GM19240 (cell line): ENCODE data around the gene ZCCHC24.

Source experiments
- DNase-seq: peaks from one replicate; pipeline ENCODE4 v3.0.0; 2011; ENCODE audit warnings: low spot score; ENCODE audit not compliant: insufficient read length

The ZCCHC24 gene

DNA sequence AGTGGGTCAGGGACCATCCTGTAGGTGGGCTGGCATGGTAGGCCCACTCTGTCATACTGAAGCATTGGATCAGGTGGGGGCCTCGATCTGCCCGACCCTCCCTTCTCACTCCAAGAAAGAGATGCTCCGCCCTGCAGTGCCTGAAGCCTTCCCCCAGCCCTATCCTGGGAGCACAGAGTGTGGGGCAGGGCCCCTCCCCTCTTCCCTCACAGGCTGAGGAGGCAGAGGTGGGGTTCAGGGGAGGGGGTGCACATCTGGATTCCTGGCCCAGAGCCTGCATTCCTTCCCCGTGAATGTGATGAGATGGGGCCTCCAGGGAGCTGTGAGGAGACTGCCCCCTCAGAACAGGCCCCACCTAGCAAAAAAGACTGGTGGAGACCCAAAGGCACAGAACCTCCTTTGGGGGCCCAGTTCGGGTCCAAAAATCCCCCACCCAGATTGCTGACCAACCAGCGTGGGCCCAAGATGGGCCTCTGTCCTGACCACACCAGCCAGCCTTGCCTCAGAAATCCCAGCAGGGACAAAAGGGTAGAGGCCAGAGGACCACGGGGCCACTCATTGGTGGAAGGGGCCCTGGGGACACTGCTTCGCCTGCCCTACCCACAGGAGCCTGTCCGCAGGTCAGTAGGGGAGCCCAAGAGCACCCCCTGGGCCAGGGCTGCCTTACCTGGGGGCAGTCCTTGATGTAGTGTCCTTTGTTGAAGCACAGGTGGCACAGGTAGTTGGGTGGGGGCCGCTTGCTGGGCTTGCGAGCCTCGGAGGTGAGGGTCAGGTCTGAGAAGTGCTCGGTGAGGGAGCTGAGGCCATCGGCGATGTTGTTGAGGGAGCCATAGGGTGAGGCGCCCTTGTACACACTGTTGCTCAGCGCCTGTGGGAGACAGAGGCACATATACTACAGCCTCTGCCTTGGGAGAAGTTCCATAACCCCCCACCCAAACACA lies 13.3 kb downstream of the ZCCHC24 start:
- DNase-seq = no peak

DNA sequence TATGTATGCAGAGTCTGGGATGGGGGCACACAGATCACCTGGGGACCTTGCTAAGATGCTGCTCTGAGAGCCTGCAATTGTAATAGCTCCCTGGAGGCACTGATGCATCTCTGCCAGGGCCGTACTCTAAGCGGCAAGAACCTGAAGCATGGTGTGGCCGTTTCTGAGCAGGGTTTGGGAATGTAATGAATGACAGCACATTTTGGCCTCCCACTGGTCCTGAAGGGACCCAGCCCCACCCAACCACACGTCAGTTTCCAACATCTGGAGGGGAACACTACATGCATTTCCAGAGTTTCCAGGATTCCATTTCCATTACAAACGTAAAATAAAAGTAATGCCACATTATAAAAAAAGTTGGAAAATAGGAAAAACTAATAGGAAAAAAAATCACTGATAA lies 14.0 kb downstream of the ZCCHC24 start:
- DNase-seq = no peak

DNA sequence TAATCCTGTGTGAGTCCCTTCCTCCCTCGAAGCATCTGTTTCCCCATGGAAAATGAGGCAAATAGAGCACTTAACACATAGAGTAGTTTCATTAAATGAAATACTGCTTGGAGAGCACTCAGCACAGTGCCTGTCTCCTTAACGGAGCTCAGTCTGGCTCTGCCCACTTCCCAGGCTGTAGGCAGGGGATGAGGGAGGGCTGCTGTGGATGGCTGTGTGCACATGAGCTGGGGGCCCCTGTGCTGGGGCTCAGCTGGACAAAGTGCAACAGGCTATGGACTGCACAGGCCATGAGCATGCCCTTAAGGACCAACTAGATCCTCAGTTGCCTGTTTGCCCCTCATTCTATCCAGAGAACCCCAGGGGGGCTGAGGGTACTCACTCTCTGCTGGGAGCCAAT lies 14.5 kb downstream of the ZCCHC24 start:
- no peak for DNase-seq

DNA sequence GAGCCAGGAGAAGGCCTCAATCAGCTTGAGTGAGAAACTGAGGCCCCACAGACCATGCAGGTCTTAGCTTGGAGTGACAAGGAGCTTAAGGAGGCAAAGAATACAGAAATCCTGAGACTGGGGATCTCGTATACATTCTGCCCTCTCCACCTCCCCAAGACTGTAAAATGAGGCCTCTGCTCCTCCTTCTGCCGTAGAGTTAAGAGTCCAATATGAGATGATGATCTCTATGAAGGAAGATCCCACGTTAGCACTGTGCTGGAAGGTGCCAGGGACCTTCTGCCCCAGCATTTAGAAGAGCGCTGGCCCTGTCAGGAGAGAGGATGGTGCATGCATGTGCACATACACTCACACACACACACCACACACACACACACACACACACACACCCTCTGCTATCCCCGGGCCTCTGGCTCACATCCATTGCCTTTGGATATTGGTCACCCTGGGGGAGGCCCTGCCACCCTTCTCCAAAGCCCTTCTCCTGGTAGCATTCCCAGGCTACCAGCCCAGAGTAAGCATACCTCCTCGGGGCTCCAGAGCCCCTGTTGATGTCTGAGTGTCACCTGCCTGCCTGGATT lies 15.0 kb downstream of the ZCCHC24 start:
- no peak for DNase-seq

DNA sequence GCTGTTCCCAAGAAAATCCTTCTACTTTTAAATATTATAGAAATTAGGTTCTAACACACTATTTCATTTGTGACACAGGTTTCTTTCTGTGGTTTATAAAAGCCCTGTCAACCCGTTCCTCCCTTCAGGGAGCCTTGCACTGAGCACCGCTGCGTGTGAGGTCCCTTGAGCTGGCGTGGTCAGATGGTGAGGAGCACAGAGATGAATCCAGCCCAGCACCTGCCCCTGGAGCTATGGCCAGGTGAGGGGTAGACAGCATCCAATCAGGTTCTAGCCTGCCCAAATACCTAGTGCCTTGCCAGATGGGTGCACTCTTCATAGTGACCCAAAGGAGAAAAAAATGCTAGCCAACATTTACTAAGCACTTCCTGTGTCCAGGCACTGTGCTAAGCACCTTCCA lies 15.7 kb downstream of the ZCCHC24 start:
- DNase-seq = no peak

DNA sequence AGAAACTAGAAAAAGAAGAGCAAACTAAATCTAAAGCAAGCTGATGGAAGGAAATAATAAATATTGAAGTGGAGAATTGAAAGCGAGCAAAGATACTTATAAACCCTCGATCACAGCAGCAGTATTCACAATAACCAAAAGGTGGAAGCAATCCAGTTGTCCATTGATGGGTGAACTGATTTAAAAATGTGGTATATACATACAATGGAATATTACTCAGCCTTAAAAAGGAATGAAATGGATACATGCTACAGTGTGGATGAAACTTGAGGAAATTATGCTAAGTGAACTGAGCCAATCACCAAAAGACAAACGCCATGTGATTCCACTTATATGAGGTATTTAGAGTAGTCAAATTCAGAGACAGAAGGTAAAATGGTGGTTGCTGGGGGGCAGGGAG lies 17.5 kb downstream of the ZCCHC24 start:
- no peak for DNase-seq

DNA sequence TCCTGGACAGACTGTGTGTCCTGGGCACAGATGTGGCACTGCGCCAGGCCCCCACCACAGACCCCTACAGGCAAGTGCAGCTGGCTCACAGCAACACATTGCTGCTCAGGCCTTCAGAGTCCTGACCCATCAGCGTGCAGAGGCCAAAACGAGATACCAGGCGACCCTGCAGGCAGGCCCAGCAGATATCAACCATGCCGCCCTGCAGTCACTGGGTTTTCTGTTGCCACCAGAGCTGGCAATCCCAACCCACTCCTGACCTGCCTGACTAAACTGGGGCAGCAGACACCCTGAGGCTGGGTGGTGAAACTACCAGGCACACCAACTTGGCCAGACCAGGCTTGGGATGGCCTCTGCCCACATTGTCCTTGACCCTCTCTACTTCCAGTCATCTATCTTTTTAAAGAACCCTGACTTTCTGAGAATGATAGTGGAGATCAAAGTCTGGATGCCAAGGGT lies 20.3 kb downstream of the ZCCHC24 start:
- DNase-seq = no peak

DNA sequence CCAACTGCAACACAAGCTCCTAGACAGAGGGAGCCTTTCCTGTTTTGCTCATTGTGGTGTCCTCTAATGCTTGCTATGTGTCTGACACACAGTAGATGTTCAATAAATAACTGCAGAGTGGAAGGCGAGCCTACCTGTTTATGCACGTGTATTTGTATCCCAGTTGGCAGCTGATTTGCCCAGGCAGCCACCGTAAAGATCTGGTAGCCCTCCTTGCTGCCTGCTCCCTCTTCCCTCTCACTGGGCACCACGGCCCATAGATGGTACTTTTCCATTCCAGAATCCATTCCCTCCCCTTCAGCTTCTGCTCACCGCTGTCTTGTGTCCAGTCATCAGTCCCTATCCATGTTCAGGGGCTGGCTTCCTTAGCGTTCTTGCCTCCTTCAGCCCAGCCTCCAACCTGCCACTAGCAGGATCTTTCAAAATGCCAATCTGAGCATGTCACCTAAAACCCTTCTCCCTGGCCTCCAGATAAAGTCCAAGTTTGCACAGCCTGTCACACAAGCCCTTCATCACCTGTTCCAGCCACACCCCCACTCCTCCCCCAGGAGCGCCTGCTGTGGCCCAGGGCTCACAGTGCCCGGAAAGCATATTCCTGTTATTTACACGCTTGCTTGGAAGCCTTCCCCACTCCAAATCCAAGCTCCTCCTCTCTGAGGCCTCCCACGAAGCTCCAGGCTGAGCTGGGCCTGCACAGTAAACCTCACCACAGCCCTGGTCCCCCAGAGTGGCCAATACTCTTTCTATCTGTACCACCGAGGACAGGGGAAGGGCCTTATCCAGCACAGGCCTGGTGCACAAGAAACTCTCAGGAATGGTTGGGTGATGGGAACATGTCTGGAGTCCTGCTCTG lies 21.0 kb downstream of the ZCCHC24 start:
- DNase-seq = no peak

DNA sequence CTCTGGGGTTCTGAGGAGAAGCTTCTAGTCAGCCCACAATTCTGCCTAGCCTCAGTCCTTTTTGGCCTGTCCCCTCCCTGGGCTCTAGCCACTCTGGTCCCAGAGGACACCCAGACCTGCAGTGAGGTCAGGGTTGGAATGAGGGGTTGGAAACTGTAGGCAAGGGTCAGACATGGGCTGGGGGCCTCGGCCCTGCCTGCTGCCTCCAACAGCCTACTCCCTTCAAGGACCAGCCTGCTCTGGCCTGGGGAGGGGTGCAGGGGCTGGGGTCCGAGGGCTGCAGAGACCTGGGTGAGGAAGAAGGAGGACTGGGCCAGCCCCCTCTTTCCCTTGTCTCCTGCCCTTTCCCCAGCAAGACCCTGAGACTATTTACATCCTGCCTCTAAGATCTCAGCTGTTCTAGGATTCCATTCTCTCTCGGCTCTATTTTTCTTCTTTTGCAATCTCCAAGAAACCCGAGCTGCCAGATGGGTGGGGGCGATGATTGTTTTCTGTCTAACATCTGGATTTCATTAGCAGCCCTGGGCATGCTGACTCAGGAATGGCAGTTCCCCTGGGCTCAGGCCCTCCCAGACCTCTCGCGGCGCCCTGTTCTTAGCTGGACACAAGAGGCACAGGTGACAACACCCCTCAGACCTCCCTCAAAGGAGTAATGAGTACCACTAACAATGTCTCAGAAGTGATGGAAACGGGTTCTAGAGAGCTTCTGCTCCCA lies 23.1 kb downstream of the ZCCHC24 start:
- no peak for DNase-seq

DNA sequence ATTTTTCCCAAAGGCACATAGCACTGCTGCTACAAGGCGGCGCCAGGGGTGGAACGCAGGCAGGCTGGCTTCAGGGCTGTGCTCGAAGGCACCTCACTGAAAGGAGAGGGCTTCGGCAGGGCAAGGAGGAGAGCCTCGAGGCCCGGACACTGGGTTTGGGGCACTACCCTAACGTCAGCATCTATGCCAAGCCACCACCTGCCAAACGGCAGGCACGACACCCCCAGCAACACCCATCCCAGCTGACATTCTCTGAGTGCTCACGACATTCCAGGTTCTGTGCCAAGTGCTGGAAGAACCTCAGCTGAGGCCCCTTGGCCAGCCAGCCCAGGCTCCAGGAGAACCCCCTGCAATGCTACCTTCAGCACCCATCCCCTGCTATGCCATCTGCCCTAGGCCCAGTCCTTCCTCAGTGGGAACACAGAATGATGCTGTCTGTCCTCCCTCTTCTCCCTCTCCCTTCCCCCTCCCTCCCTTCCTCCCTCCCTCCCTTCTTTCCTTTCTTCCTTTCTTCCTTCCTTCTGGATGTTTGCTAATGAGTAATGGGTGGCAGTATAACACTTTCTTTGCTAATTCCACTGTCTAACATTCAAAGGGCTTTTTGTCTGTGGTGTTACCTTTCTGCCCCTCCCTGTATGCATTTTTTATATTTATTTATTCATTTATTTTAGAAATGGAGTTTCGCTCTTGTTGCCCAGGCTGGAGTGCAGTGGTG lies 24.3 kb downstream of the ZCCHC24 start:
- no peak for DNase-seq

DNA sequence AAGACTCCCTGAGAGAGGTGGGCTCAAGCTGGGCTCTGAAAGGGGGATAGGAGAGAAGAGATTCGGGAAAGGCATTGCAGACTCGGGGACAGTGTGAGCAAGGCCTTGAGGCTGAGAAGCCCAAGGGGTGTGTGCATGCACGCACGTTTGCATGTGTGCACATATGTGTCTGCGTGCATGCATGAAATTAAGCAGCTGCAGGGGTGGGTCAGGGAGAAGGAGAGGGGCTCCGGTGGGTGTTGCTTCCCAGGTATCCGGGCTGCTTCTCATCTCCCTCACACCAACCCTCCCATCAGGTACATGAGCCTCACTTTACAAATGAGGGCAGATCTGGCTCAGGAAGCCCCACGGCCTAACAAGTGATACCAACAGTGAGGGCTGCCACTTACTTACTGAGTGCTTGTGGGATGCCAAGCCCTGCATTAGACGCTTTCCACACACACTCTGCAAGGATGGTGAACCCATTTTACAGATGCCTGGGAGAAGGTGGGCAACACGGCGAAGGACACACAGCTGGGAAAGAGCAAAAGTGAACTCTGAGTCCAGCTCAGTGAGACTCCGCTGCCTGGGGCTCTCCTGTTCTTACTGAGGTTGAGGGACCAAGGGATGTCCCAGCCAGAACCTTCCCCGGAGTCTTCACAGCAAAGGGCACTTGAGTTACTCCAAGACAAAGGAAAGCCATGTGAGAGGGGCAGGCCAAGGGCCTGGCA lies 26.4 kb downstream of the ZCCHC24 start:
- DNase-seq = no peak

DNA sequence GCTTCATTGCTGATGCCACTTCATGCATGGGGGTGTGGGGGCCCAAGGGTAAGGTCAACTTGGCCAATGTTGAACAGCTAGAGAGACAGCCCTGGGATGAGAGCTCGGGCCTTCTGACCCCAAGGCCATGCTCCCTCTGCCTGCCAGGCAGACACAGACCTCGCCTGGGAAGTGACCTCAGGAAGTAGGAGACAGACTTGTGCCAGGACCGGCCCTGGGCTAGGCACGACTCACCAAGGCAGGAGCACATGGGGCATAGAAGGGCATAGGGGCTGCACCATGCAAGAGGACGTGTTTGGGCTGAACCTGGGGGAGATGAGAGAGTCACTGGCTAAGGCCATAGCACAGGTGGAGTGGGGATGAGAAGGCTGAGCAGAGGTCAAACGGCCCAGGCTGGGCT lies 27.1 kb downstream of the ZCCHC24 start:
- no peak for DNase-seq

DNA sequence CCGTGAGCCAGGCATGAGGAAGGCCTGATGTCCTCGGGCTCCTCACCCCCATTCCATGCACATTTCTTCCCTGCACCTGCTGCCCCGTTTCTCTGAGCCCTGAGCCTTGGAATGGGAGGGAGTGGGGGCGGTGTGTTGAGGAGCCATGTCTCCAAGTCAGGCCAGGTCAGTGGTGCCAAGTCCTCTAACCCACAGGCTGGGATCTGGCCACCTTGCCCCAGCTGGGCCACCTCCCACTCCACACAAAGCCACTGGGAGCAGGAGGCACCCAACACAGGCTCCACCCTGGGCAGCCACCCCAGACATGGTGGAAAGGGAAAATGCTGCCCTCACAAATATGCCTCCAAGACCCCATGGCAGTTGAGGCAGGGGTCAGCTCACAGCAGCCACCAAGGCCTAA lies 27.7 kb downstream of the ZCCHC24 start:
- DNase-seq = no peak

DNA sequence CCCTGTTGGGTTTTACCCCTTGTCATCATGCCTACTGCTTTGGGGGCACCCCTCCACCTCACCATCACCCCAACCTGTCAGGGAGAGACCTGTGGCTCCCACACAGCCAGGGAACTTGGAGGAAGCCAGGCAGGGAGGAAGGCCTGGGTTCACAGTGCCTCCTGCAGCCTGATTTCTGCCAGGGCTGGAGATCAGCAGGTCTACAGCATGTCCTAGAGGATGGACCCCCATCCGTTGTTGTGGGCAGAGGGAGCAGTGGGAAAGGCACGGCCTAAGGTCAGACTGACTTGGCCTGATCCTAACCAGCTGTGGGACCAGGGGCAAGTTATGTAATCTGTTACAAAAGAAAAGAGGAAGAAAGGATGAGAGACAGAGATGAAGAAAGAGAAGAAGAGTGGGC lies 28.2 kb downstream of the ZCCHC24 start:
- no peak for DNase-seq

DNA sequence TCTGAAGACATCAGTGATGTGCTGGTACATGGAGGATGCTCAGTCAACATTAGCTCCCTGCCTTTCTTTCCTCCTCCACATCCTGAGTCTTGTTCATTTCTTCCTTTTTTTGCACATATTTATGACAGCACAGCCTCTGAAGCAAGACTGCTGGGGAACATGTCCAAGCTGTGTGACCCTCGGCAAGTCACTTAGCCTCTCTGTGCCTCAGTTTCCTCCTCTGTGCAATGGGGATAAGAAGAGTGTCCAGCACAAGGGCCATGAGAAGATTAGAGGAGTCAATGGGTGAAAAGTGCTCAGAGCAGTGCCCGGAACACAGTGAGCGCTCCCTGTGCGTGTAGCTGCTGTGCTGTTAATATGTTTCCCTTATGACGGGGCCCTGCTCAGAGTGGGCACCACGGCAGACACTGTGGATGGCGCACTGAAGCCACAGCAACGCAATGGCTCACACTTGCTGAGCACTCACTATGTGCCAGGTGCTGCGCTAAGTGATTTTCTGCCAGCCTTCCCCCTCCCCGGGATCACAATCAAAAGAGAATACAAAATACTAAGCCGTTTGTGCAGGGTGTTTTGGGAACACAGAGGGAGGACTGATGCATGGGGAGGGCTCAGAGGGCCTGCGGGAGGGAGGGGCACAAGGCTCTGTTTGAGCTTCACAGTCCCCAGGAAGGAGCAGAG lies 28.7 kb downstream of the ZCCHC24 start:
- no peak for DNase-seq

DNA sequence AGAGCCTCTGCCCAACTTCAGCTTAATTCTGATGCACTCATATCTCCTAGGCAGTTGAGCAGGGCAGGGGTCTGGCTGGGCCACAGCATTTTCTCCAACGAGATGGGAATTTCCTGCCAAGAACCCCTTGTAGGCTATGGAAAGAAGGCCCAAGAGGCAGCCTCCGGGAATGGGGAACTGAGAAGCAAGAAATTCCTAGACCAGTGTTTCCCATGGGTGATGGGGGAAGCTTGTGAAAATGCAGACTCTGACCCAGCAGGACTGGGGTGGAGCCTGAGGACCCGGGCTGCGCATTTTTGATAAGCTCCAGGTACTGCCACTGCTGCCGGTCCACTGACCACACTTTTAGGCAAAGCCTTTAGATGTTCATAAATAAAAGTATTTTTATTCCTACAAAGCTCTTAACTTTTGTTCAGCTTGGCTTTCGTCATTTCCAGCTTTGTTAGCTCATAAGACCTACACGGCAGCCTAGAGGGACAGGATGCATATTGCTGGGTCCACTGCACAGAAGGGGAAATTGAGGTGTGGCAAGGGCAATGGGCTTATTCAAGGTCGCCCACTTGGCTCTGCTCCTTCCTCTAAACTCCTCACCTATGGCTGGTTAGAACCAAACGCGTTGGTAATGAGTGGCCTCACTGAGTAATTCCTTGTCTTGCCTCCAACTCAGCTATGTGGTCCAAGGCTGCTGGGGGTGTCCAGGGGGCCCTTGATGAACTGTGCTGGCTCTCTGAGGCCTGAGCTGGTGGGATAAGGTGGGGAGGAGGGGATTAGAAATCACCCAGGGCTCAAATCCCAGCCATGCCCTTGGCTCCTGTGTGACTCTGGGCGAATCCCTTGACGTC lies 29.5 kb downstream of the ZCCHC24 start:
- no peak for DNase-seq

DNA sequence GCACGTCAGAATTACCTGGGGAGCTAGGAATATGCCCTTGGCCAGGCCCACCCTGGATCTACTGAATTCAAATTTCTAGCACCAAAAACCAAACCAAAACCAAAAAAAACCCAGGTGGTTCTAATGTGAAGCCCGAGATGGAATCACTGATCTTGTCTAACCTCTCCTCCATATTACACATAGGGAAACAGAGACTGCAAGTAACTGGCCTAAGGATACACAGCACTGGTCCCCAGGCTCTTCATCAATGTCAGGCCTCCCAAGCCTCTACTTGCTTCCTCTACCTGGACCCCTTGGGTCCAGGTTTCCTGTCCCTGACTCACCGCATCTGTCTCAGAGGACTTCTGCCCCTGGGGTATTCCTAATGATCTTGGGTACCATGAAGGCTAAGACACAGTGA lies 30.7 kb downstream of the ZCCHC24 start:
- no peak for DNase-seq

DNA sequence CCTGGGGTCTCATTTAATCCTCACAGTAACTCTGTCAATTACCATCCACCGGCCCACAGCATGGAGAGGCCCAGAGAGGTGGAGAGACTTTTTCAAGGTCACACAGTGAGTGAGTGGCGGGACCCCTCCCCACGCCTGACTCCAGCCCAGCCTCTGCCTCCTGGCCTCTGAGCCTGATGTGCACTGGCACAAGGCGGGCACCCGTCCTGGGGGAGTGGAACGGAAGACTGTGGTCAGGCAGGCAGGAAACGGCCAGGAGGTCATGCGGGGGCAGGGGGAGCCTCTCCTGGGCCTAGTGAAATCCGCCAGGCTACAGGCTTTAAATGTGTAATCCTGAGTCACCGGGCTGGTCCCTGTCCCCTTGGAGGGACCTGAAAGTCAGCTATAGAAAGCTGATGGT lies 32.2 kb downstream of the ZCCHC24 start:
- no peak for DNase-seq

DNA sequence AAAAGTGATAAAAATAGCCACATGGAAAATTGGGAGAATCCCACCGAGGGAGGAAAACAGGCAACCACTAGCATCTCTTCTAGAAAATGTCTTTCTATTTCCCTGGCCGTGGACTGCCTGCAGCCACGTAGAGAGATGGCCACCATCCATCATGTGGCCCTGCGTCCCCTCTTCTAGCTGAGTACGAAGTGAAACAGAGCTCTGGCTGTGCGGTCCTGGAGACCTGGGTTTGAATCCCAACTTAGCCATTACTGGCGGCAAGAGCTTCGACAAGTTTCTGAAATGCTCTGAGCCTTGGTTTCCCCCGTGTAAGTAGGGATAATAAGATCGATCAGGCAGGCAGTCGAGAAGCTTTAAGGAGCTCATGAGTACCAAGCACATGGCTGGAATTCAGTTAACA lies 32.9 kb downstream of the ZCCHC24 start:
- no peak for DNase-seq
